Effector memory CD4-positive, alpha-beta T cell (primary cell): ENCODE data around the gene PTPN6.

Experiments
- DNase-seq, 3 donors: peaks; one replicate each; pipeline ENCODE4 v3.0.0-alpha.2; 2020
- H3K27ac ChIP-seq: 2 replicates; pipeline ENCODE4 v1.7.0; 2013; ENCODE audit warnings: mild to moderate bottlenecking, low read length, moderate library complexity; ENCODE audit not compliant: insufficient read depth, poor library complexity, severe bottlenecking
- H3K27me3 ChIP-seq: replicated peaks from 2 replicates; pipeline ENCODE4 v1.7.0; 2013; ENCODE audit warnings: mild to moderate bottlenecking, low read length; ENCODE audit not compliant: insufficient read depth, control insufficient read depth, poor library complexity, severe bottlenecking
- H3K36me3 ChIP-seq: 2 replicates; pipeline ENCODE4 v1.7.0; 2013; ENCODE audit warnings: mild to moderate bottlenecking, low read length, moderate library complexity; ENCODE audit not compliant: control insufficient read depth, insufficient read depth
- H3K4me1 ChIP-seq: 2 replicates; pipeline ENCODE4 v1.7.0; 2013; ENCODE audit warnings: low read length, mild to moderate bottlenecking; ENCODE audit not compliant: control insufficient read depth, insufficient read depth, poor library complexity, severe bottlenecking
- H3K4me3 ChIP-seq: 2 replicates; pipeline ENCODE4 v1.7.0; 2013; ENCODE audit warnings: low read length, low read depth, mild to moderate bottlenecking; ENCODE audit not compliant: insufficient read depth, poor library complexity, severe bottlenecking
- H3K9me3 ChIP-seq: 2 replicates; pipeline ENCODE4 v1.7.0; 2013; ENCODE audit warnings: mild to moderate bottlenecking, low read length, moderate library complexity; ENCODE audit not compliant: control insufficient read depth

Gene PTPN6

DNA sequence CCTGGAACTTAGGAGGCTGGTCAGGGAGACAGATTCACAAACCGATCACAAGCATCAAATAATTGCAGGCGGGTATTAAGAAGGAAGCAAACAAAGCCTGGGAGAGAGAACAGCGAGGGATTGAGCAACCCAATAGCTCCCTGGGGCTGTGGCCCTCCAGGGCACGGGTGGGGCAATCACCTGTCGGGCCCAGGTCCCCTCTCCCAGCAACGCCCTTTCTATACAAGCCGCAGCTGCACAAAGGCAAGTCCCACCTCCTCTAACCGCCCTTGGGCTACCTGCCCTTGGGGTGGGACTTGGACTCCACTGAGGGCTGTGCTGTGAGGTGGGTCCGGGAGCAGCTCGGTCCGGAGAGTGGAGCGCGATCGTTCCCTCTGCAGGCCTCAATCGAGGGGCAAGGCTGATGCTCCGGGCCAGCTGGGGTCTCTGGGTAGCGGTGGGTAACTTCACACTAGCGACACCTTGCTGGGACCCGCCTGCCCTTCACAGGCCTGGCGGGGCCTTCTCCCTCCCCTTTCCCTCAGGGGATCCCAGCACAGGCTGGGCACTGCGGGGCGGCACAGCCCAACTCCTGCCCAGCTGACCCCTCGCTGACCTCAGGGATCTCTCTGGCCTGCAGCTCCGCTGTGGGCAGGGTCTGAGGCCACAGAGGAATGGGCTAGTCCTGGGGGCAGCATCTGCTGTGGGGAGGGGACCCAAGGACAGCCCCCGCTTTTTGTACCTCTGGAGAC is 11.3 kb downstream of the PTPN6 start:
- no peak for DNase-seq
- Histone ChIP-seq H3K27me3 (no peaks in the 10 kb centered on the region), H3K36me3 (peaks cover 40% of the 10 kb centered on the region), H3K4me3 (no peak overlapping the region), H3K27ac (peak overlapping the region; percentile 96), H3K4me1 (peaks cover 65% of the 10 kb centered on the region), H3K9me3 (no peaks in the 10 kb centered on the region)

DNA sequence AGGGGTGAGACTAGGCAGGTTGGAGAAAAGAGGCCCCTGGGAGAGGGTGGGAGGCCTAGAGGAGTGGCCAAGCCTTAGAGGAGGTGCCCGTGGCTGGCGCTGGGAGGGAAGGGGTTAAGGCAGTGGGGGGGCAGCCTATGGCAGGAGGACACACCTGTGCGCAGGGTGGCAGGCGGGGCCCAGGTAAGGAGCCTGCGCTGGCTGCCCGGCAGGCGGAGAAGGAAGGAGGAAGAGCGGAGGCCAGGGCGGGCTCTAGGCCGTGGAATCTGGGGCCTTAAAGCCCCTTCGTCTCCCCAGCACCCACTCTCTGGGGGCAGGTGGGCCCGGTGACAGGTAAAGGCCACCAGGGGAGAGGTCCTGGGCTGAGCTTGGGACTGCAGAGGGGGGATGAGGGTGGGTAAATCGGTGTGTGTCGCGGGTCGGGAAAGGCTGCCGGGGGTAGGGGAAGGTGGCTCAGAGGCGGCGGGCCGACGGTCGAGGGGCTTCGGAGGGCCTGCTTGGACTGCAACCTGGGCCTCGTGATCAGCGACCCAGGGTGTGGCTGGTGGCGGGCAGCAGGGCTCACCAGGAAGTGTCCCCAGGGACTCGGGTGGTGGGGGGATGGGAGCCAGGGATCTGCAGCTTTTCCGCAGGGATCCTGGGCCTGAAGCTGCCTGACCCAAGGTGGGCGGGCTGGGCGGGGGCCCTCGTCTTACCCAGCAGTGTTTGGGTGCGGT is 12.0 kb downstream of the PTPN6 start:
- Histone ChIP-seq H3K27ac (peak overlapping the region; percentile 96), H3K9me3 (no peaks in the 10 kb centered on the region), H3K27me3 (no peaks in the 10 kb centered on the region), H3K36me3 (peaks cover 41% of the 10 kb centered on the region), H3K4me3 (no peak overlapping the region), H3K4me1 (peaks cover 57% of the 10 kb centered on the region)
- no peak for DNase-seq

DNA sequence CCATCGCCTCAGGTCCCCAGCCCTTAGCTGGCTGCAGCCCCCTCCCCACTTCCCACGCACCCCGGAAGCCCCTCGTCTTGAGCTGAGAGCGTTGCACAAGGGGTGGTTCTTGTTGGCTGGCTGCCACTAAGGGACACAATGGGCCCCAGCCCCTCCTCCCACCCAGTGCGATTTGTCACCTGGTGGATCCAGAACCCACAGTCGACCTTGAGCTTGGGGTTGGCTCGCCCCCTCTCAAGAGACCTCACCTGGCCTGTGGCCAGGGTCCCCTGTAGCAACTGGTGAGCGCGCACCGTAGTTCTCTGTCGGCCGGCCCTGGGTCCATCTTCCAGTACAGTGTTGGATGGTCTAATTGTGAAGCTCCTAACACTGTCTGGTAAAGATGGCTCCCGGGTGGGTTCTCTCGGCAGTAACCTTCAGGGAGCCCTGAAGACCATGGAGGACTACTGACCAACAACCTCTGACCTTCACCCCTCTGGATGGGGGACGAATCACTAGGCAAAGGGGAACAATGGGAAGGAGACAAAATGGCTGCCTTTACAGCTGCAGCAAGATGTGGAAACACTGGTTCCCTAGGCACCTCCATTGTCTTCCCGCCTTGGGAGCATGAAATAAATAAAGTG is 12.7 kb downstream of the PTPN6 start:
- Histone ChIP-seq H3K4me1 (peaks cover 50% of the 10 kb centered on the region), H3K9me3 (no peaks in the 10 kb centered on the region), H3K27ac (peak overlapping the region; percentile 30), H3K36me3 (peaks cover 45% of the 10 kb centered on the region), H3K4me3 (no peak overlapping the region), H3K27me3 (no peaks in the 10 kb centered on the region)
- no peak for DNase-seq

DNA sequence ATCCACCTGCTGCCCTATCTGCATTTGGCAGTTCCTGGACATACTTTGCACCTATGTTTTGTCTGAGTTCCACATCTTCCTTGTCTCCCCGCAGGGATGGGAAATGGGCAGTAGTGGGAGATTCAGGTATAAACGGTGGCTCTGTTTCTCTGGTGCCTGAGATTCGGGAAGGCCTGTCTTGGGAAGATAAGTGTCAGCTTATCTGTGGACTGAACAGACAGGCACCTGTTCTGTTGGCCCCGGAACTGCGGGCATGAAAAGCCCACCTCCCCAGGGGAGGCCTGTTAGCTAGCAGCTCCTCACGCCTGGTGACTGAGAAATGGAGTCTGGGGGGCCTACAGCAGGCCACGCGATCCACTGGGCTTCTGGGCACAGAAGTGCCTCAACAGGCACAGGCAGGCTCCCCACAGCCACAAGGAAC is 13.5 kb downstream of the PTPN6 start:
- Histone ChIP-seq H3K4me3 (no peak overlapping the region), H3K4me1 (peaks cover 44% of the 10 kb centered on the region), H3K9me3 (no peaks in the 10 kb centered on the region), H3K36me3 (peaks cover 46% of the 10 kb centered on the region), H3K27ac (peak overlapping the region; percentile 68), H3K27me3 (no peaks in the 10 kb centered on the region)
- no peak for DNase-seq

DNA sequence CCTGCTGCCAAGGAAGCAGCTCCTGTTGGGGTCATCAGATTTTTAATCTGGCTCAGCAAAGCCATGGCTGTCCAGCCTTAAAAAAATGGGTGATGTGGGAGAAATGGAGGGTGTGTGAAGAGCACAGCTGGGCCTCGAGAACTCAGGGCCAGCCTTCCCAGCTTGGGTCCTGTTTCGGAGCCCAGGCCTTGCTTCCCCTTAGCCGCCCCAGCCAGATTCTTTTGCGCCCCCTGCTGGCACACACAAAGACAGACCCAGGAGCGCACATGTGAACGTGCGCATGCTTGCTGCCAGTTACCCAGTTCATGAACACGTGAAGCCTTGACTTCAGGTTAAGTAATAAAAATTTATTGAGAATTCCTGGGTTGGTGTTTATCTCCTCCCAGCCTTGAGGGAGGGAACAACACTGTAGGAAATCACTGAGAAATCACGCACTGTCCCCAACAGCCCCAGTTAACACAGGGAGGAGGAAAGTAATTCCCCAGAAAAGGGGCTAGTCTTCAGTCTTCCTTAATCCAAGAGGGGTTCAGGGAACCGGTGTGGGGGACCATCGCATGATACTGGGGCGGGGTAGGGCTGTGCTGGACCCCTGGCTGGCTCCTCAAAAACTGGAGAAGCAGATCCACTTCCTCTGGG is 14.0 kb downstream of the PTPN6 start:
- peaks cover 43% of the 10 kb centered on the region for H3K36me3 ChIP-seq
- no peaks in the 10 kb centered on the region for H3K27me3 ChIP-seq
- no peak overlapping the region for H3K4me3 ChIP-seq
- H3K9me3 ChIP-seq: no peaks in the 10 kb centered on the region
- peak; percentile 68 to 80 (median 78) for DNase-seq
- peaks cover 43% of the 10 kb centered on the region for H3K4me1 ChIP-seq
- H3K27ac ChIP-seq: peak overlapping the region; percentile 68

DNA sequence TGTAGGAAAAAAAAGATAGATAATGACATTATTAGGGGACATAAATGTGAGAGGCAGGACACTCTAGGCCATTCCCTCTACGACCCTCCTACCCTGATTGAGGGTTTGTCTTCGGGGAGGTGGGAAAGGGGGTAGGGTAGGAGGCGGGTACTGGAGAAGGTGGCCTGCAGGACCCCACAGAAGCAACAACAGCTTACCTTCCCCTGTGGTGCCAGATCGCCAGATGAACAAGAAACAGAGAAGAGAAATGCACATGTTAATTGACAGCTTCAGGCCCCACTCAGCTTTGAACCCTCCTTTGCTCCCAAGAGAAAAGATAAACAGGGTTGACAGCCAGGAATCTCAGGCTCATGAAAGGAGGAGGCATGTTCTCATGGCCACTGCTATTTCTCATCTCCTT is 14.6 kb downstream of the PTPN6 start:
- Histone ChIP-seq H3K4me3 (no peak overlapping the region), H3K27me3 (no peaks in the 10 kb centered on the region), H3K36me3 (peaks cover 39% of the 10 kb centered on the region), H3K9me3 (no peaks in the 10 kb centered on the region), H3K4me1 (peaks cover 38% of the 10 kb centered on the region), H3K27ac (peak overlapping the region; percentile 68)
- DNase-seq: no peak

DNA sequence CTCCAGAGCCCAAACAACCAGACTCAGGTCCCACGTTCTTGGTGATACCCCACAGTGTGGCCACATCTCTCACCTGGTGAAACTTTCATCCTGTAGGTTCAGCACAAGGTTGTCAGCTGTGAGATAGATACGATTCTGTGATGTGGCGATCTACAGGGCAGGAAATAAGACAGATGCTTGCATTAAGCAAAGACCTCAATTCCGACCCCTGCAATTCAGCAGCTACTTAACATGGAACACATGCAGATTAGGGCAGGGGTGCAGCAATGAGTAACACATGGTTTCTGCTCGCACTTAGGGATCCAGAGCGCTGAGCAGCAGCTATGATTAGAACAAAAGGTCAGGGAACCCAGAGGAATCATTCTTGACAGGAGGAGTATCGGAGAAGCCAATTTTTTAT is 15.2 kb downstream of the PTPN6 start:
- no peak for DNase-seq
- Histone ChIP-seq H3K27me3 (no peaks in the 10 kb centered on the region), H3K27ac (no peak overlapping the region), H3K9me3 (no peaks in the 10 kb centered on the region), H3K36me3 (peaks cover 39% of the 10 kb centered on the region), H3K4me3 (no peak overlapping the region), H3K4me1 (peaks cover 34% of the 10 kb centered on the region)

DNA sequence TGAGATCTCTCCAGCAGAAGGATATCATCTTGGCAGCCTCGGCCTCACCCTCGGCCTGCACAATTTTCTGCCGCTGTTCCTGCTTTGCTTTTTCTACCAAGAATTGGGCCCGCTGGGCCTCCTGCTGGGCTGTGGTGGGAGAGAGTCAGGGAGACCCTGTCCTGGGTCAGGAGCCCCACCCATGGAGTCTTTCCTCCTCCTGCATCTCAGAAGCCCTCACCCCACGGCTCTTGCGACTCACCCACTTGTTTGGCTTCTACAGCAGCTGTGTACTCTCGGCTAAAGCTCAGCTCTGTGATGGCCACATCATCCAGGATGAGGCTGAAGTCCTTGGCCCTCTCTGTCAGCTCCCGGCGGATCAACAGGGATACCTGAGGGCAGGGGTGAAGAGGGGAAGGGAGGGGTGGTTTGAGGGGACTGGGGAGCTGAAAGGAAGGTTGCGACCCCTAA is 16.5 kb downstream of the PTPN6 start:
- no peak for DNase-seq
- H3K27ac ChIP-seq: no peak overlapping the region
- no peaks in the 10 kb centered on the region for H3K27me3 ChIP-seq
- H3K4me3 ChIP-seq: no peak overlapping the region
- H3K9me3 ChIP-seq: no peaks in the 10 kb centered on the region
- H3K4me1 ChIP-seq: peaks cover 29% of the 10 kb centered on the region
- peaks cover 39% of the 10 kb centered on the region for H3K36me3 ChIP-seq

DNA sequence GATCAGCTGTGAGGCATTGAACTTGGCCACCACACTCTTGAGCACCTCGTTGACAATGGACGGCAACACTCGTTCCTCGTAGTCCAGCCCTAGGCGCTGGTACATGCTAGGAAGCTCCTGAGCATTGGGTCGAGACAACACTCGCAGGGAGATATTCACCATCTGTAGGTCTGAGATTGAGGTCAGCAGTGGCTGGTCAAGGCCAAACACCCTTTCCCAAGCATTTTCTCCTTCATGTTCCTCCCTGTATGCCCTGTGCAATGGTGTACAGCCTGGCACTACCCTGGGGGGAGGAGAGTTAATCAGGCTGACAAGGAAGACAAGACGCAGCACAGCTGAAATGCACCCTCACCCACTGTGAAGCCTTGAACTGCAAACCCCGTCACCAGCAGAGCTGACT is 17.3 kb downstream of the PTPN6 start:
- Histone ChIP-seq H3K4me3 (no peak overlapping the region), H3K27me3 (no peaks in the 10 kb centered on the region), H3K4me1 (peaks cover 29% of the 10 kb centered on the region), H3K9me3 (no peaks in the 10 kb centered on the region), H3K27ac (no peak overlapping the region), H3K36me3 (peaks cover 39% of the 10 kb centered on the region)
- DNase-seq: no peak
